Measurements from ENCODE around the gene ZBTB1. TPM values are rescaled to one million over a fixed set of nuclear protein-coding genes. Genes with fewer than 3 reads are reported as not detected.

ZBTB1 gene
- polyA plus RNA-seq, 1 donor from 2014 or later: 24.8 TPM

DNA sequence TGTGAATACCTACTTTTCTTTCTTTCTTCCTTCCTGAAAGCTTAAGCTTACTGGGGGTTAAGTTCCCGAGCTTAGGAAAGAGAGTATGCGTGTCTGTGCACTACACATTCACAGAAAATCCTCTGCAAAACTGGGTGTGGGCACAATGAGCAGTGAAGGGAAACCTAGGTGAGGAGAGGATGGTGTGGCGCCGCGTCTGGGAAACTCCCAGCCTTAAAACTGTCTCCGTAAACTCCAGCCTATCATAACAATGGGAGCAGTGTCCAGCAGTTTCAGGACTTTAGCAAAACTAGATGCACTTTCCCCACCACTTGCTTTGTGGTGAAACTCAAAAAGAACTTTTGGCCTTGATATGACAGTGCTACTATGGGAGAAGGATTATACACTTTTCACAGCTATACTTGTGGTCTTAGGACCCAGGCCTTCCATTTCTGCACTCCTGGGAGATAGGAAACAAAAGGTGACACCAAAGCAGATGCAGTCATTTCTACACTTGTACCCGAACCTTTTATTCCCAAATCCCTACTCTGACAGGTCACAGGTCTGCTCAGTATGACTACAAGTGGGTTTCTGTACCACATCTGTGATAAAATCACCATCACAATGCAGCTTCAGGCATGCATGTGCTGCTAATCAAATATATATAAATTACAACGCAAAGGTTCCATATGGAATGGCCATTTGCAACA lies 28.8 kb upstream of the ZBTB1 start:
- Histone ChIP-seq H3K4me2 (ENCODE audit: low read length) (no peak overlapping the region), H3K4me3 (ENCODE audit: low read length) (no peak overlapping the region), H3K27ac (ENCODE audit: low read length) (no peak overlapping the region), H3K36me3 (ENCODE audit: insufficient read depth, low read length) (no peaks in the 10 kb centered on the region), H3K9me2 (ENCODE audit: insufficient read depth, low read length) (no peaks in the 10 kb centered on the region), H2AFZ (ENCODE audit: low read depth, low read length) (no peak overlapping the region), H3F3A (ENCODE audit: insufficient read depth, low read length, poor library complexity, severe bottlenecking) (no peaks in the 10 kb centered on the region), H3K9ac (ENCODE audit: low read length) (no peak overlapping the region), H3K9me3 (ENCODE audit: low read length) (no peaks in the 10 kb centered on the region), H3K27me3 (ENCODE audit: insufficient read depth, low read depth, low read length) (no peaks in the 10 kb centered on the region), H3K79me2 (replicated peaks; ENCODE audit: insufficient read depth, low read length) (no peaks in the 10 kb centered on the region), H4K20me1 (ENCODE audit: insufficient read depth) (no peaks in the 10 kb centered on the region)
- no peak for TF ChIP-seq EP300 (conservative IDR thresholded peaks at IDR 0.05; ENCODE audit: poor library complexity, severe bottlenecking)
- TF ChIP-seq MXI1 (conservative IDR thresholded peaks at IDR 0.05; ENCODE audit: poor library complexity, severe bottlenecking): no peak
- TF ChIP-seq, protein P1, sequence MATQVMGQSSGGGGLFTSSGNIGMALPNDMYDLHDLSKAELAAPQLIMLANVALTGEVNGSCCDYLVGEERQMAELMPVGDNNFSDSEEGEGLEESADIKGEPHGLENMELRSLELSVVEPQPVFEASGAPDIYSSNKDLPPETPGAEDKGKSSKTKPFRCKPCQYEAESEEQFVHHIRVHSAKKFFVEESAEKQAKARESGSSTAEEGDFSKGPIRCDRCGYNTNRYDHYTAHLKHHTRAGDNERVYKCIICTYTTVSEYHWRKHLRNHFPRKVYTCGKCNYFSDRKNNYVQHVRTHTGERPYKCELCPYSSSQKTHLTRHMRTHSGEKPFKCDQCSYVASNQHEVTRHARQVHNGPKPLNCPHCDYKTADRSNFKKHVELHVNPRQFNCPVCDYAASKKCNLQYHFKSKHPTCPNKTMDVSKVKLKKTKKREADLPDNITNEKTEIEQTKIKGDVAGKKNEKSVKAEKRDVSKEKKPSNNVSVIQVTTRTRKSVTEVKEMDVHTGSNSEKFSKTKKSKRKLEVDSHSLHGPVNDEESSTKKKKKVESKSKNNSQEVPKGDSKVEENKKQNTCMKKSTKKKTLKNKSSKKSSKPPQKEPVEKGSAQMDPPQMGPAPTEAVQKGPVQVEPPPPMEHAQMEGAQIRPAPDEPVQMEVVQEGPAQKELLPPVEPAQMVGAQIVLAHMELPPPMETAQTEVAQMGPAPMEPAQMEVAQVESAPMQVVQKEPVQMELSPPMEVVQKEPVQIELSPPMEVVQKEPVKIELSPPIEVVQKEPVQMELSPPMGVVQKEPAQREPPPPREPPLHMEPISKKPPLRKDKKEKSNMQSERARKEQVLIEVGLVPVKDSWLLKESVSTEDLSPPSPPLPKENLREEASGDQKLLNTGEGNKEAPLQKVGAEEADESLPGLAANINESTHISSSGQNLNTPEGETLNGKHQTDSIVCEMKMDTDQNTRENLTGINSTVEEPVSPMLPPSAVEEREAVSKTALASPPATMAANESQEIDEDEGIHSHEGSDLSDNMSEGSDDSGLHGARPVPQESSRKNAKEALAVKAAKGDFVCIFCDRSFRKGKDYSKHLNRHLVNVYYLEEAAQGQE (IDR thresholded peaks at IDR 0.05; ENCODE audit: borderline replicate concordance): no peak
- no peak for TF ChIP-seq CTCF (IDR thresholded peaks at IDR 0.05; ENCODE audit: poor library complexity, severe bottlenecking)
- no peak for TF ChIP-seq EZH2 (IDR thresholded peaks at IDR 0.05; ENCODE audit: borderline replicate concordance, insufficient read depth, low read length, poor library complexity, severe bottlenecking)
- no peak for TF ChIP-seq SMC3 (conservative IDR thresholded peaks at IDR 0.05; ENCODE audit: poor library complexity)
- TF ChIP-seq POLR2AphosphoS5 (IDR thresholded peaks at IDR 0.05): no peak
- no peak for TF ChIP-seq TAF1 (IDR thresholded peaks at IDR 0.05; ENCODE audit: low read depth)
- TF ChIP-seq RAD21 (conservative IDR thresholded peaks at IDR 0.05): no peak

GRCh38 chr14:64476438-64476837 lies 28.1 kb upstream of the ZBTB1 start:
- Histone ChIP-seq H3K4me3 (ENCODE audit: low read length) (no peak overlapping the region), H3K9me2 (ENCODE audit: insufficient read depth, low read length) (no peaks in the 10 kb centered on the region), H3F3A (ENCODE audit: insufficient read depth, low read length, poor library complexity, severe bottlenecking) (no peaks in the 10 kb centered on the region), H4K20me1 (ENCODE audit: insufficient read depth) (no peaks in the 10 kb centered on the region), H3K27me3 (ENCODE audit: insufficient read depth, low read depth, low read length) (no peaks in the 10 kb centered on the region), H3K9me3 (ENCODE audit: low read length) (no peaks in the 10 kb centered on the region), H3K36me3 (ENCODE audit: insufficient read depth, low read length) (no peaks in the 10 kb centered on the region), H3K79me2 (replicated peaks; ENCODE audit: insufficient read depth, low read length) (no peaks in the 10 kb centered on the region), H3K4me2 (ENCODE audit: low read length) (no peak overlapping the region), H3K27ac (ENCODE audit: low read length) (no peak overlapping the region), H3K9ac (ENCODE audit: low read length) (no peak overlapping the region), H2AFZ (ENCODE audit: low read depth, low read length) (no peak overlapping the region)
- TF ChIP-seq POLR2AphosphoS5 (IDR thresholded peaks at IDR 0.05) (no peak), MXI1 (conservative IDR thresholded peaks at IDR 0.05; ENCODE audit: poor library complexity, severe bottlenecking) (no peak), SMC3 (conservative IDR thresholded peaks at IDR 0.05; ENCODE audit: poor library complexity) (no peak), CTCF (IDR thresholded peaks at IDR 0.05; ENCODE audit: poor library complexity, severe bottlenecking) (no peak), EP300 (conservative IDR thresholded peaks at IDR 0.05; ENCODE audit: poor library complexity, severe bottlenecking) (no peak)
- TF ChIP-seq, protein P1 (IDR thresholded peaks at IDR 0.05; ENCODE audit: borderline replicate concordance): no peak
